Loucy (cell line): ENCODE data around the gene SRCIN1.

Experiments used
- H2AFZ ChIP-seq: fragments of 200-600 bp; sonication (generic); 2 replicates; pipeline ENCODE4 v1.6.0; 2016; ENCODE audit warnings: antibody characterized with exemption, mild to moderate bottlenecking, low read length, moderate library complexity
- H3F3A ChIP-seq: fragments of 200-600 bp; 2 replicates; pipeline ENCODE4 v1.6.0; 2016; ENCODE audit warnings: antibody characterized with exemption, low read depth, mild to moderate bottlenecking
- H3K27me3 ChIP-seq: fragments of 200-600 bp; sonication (generic); 2 replicates; pipeline ENCODE4 v1.6.1; 2014; ENCODE audit warnings: low read length, mild to moderate bottlenecking; ENCODE audit not compliant: insufficient read depth, poor library complexity, severe bottlenecking
- H3K36me3 ChIP-seq: fragments of 200-600 bp; sonication (generic); 2 replicates; pipeline ENCODE4 v1.6.1; 2016; ENCODE audit warnings: low read length; ENCODE audit not compliant: insufficient read depth
- H3K4me1 ChIP-seq: fragments of 200-600 bp; sonication (generic); 2 replicates; pipeline ENCODE4 v1.5.1; 2014; ENCODE audit warnings: low read length, mild to moderate bottlenecking; ENCODE audit not compliant: insufficient read depth, poor library complexity, severe bottlenecking
- H3K4me2 ChIP-seq: fragments of 200-600 bp; sonication (generic); 2 replicates; pipeline ENCODE4 v1.6.0; 2014; ENCODE audit warnings: antibody characterized with exemption, low read length, low read depth, mild to moderate bottlenecking; ENCODE audit not compliant: poor library complexity, severe bottlenecking
- H3K4me3 ChIP-seq: fragments of 200-600 bp; sonication (generic); 2 replicates; pipeline ENCODE4 v1.5.1; 2014; ENCODE audit warnings: low read length, mild to moderate bottlenecking, mixed read lengths; ENCODE audit not compliant: poor library complexity, severe bottlenecking
- H3K79me2 ChIP-seq: fragments of 200-600 bp; sonication (generic); 2 replicates; pipeline ENCODE4 v1.6.1; 2014; ENCODE audit warnings: low read length; ENCODE audit not compliant: insufficient read depth
- H3K9ac ChIP-seq: fragments of 200-600 bp; sonication (generic); 2 replicates; pipeline ENCODE4 v1.6.0; 2014; ENCODE audit warnings: mild to moderate bottlenecking, low read depth, low read length, moderate library complexity; ENCODE audit not compliant: poor library complexity, severe bottlenecking
- H3K9me2 ChIP-seq: fragments of 200-600 bp; sonication (generic); replicated peaks from 2 replicates; pipeline ENCODE4 v1.6.1; 2016; ENCODE audit warnings: low read depth, low read length, mixed read lengths
- H3K9me3 ChIP-seq: fragments of 200-600 bp; sonication (generic); 2 replicates; pipeline ENCODE4 v1.6.1; 2014; ENCODE audit warnings: mild to moderate bottlenecking, antibody characterized with exemption, low read length, low read depth; ENCODE audit not compliant: insufficient read depth
- H4K20me1 ChIP-seq: fragments of 200-600 bp; sonication (generic); 2 replicates; pipeline ENCODE4 v1.6.0; 2014; ENCODE audit warnings: antibody characterized with exemption, low read length, mild to moderate bottlenecking; ENCODE audit not compliant: insufficient read depth, poor library complexity, severe bottlenecking
- EZH2phosphoT487 ChIP-seq: fragments of 200-600 bp; IDR thresholded peaks from 2 replicates; pipeline ENCODE4 v1.6.1; 2018; ENCODE audit warnings: antibody characterized with exemption, mild to moderate bottlenecking, moderate library complexity, borderline replicate concordance
- TF ChIP-seq, protein P1 (sequence below): fragments of 200-600 bp; sonication (generic); conservative IDR thresholded peaks from 2 replicates; pipeline ENCODE4 v1.5.1; 2014; ENCODE audit warnings: mild to moderate bottlenecking, antibody characterized with exemption, low read length

SRCIN1 gene

DNA sequence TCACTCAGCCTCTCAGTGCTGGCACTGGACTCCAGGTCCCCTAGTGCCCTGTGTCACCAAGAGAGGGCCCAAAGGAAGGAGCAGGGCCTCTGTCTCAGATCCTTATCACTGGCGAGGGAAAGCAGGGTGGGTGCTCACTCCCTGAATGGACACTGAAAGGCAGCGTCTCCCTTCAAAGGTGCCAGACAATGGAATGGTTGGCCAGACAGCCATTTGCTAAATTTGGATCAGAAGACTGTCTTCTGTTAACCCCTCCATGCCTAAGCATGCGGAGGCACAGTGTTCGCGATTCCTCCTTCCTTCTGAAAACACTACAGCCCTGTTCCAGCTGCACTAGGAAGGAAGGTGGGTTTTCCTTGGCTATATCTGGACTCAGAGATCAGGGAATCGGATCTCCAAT, 48.4 kb downstream of the SRCIN1 start:
- H3K4me2 ChIP-seq = peak overlapping the region; percentile 89
- no peak overlapping the region for H3K9ac ChIP-seq
- no peaks in the 10 kb centered on the region for H3K27me3 ChIP-seq
- no peaks in the 10 kb centered on the region for H3K36me3 ChIP-seq
- peak overlapping the region; percentile 74 for H3K4me3 ChIP-seq
- H3K79me2 ChIP-seq = no peaks in the 10 kb centered on the region
- H3K4me1 ChIP-seq = peaks cover 23% of the 10 kb centered on the region
- TF ChIP-seq EZH2phosphoT487 = no peak
- TF ChIP-seq, protein P1, sequence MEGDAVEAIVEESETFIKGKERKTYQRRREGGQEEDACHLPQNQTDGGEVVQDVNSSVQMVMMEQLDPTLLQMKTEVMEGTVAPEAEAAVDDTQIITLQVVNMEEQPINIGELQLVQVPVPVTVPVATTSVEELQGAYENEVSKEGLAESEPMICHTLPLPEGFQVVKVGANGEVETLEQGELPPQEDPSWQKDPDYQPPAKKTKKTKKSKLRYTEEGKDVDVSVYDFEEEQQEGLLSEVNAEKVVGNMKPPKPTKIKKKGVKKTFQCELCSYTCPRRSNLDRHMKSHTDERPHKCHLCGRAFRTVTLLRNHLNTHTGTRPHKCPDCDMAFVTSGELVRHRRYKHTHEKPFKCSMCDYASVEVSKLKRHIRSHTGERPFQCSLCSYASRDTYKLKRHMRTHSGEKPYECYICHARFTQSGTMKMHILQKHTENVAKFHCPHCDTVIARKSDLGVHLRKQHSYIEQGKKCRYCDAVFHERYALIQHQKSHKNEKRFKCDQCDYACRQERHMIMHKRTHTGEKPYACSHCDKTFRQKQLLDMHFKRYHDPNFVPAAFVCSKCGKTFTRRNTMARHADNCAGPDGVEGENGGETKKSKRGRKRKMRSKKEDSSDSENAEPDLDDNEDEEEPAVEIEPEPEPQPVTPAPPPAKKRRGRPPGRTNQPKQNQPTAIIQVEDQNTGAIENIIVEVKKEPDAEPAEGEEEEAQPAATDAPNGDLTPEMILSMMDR = no peak
- no peaks in the 10 kb centered on the region for H3K9me2 ChIP-seq
- H2AFZ ChIP-seq = no peak overlapping the region
- no peaks in the 10 kb centered on the region for H3F3A ChIP-seq
- no peaks in the 10 kb centered on the region for H4K20me1 ChIP-seq
- no peaks in the 10 kb centered on the region for H3K9me3 ChIP-seq

DNA sequence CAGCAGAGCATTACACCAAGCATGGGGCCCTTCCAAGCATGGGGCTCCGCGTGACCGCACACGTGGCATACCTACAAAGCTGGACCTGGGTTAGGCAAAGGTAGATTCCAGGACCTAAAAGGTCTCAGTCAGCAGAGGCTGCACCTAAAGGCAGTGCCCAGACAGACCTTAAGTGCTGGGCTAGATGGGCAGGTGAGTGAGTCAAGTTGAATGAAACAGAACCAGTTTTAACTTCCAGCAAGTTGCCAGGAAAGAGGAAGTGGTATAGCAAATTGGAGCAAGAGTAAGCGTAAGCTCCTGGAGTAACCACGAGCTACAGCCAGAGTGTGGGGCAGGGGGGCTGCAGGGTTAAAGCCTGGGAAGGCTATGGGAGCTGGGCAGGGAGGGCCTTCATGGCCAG, 49.5 kb downstream of the SRCIN1 start:
- H3K4me3 ChIP-seq = no peak overlapping the region
- H3K9me3 ChIP-seq = no peaks in the 10 kb centered on the region
- no peaks in the 10 kb centered on the region for H3K36me3 ChIP-seq
- H4K20me1 ChIP-seq = no peaks in the 10 kb centered on the region
- H2AFZ ChIP-seq = no peak overlapping the region
- H3K9ac ChIP-seq = no peak overlapping the region
- no peak overlapping the region for H3K4me2 ChIP-seq
- no peaks in the 10 kb centered on the region for H3K27me3 ChIP-seq
- H3K4me1 ChIP-seq = peaks cover 23% of the 10 kb centered on the region
- no peaks in the 10 kb centered on the region for H3K9me2 ChIP-seq
- H3K79me2 ChIP-seq = no peaks in the 10 kb centered on the region
- H3F3A ChIP-seq = no peaks in the 10 kb centered on the region
- no peak for TF ChIP-seq EZH2phosphoT487
- TF ChIP-seq, protein P1 = no peak

DNA sequence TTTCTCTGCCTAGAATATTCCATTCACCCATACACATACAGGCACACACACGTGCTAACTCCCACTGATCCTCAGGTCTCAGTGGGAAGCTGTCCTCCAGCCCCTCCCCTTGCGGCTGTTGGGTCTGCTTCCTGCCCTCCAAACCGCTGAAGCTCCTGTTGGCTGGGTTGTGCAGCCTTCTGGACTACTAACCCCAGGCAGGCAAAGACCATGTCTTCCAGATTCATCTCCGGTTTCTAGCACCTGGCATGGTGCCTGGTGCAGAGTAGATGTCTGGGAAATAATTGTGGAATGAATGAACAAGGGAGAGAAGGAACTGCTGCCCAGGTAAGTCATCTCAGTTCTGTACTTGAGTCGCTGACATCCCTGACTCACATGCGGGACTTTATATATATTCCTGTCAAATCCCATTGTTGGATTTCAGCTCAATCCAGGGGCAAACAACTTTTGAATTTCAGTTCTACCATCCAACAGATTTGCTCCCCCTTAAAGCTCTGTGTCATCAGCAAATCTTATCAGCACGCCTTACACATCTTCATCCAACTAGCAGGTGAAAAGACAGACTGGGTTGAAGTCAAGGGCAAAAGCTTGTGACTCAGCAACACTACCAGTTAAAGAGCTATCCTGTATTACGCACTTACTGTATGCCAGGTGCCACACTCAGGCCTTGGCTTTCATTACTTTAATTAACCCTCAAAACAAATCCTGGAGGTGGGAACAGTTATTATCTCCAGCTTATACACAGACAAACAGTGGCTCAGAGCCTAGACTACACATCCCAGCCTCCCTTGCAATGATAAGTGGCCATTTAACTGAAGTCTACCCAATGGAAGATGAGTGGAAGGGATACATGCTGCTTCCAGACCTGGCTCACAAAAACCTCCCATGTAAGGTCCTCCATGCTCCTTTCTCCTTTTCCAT, 51.1 kb downstream of the SRCIN1 start:
- TF ChIP-seq, protein P1 = no peak
- no peak for TF ChIP-seq EZH2phosphoT487
- H3K9me2 ChIP-seq = no peaks in the 10 kb centered on the region
- peaks cover 20% of the 10 kb centered on the region for H3K4me1 ChIP-seq
- H3K9ac ChIP-seq = no peak overlapping the region
- H3K4me3 ChIP-seq = no peak overlapping the region
- no peaks in the 10 kb centered on the region for H4K20me1 ChIP-seq
- H3K27me3 ChIP-seq = no peaks in the 10 kb centered on the region
- H3K4me2 ChIP-seq = peak overlapping the region; percentile 1
- no peak overlapping the region for H2AFZ ChIP-seq
- no peaks in the 10 kb centered on the region for H3F3A ChIP-seq
- H3K9me3 ChIP-seq = no peaks in the 10 kb centered on the region
- H3K79me2 ChIP-seq = no peaks in the 10 kb centered on the region
- no peaks in the 10 kb centered on the region for H3K36me3 ChIP-seq
